Ecto neural progenitor cell (in vitro differentiated cells): ENCODE measurements around the gene SSTR4.

Experiments
- DNase-seq: peaks from one replicate; pipeline ENCODE4 v3.0.0-alpha.2; 2018; ENCODE audit warnings: low spot score

SSTR4 gene

DNA sequence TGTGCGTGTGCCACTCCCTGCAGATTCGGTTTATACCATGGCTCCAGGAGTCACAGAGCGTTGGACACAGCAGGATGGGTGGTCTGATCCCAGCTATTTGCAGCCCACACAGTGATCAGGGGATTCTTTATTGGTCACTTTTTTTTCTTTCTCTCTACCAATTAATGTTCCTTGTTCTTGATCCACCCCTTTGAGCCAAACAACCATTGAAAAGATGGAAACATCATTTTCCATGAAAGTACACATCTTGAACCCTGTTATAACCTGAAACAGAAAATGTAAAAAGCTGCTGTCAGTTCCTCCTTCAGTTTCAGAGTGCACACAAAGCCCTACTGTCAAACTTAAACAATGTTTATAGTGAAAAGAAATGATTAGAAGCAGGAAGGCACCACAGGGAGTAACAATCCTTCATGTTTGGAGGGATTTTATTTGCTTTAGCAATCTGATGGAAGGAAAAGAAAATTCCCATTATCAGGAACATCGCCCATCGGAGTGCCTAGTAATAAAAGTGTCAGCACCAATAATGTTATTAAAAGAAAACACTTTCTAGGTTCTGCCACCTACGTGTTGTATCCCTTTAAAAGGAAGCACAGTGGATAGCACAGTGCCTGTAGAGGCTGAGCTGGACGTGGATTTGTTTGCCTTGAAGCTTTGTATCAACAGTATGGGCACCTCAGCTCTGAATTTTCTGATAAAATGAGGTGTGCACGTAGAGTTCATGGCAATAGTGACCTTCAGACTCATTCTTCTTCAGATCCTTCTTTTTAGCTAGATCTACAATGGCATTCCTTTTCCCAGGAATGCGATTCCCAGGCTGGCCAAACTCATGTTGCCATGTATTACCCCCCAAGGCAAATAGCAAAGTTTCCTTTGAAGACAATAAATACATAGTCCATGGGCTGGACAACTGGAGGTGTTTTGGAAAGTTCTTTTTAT lies 30.4 kb downstream of the SSTR4 start:
- no peak for DNase-seq

DNA sequence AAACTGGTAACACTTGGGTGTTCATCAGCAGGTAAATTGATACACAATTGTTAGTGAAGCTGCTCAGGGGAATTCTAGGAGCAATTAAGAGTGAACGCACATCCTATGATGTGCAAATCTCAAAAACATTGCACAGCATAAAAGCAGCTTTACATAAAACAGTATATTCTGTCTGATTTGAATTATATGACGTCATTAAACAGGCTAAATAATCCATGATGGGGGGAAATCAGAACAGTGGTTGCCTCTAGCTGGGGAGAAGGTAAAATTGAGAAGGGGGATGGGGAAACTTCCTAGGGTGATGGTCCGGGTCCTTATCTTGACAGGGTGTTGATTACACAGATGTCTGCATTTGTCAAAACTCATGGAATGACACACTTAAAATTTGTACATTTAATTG lies 31.7 kb downstream of the SSTR4 start:
- no peak for DNase-seq

DNA sequence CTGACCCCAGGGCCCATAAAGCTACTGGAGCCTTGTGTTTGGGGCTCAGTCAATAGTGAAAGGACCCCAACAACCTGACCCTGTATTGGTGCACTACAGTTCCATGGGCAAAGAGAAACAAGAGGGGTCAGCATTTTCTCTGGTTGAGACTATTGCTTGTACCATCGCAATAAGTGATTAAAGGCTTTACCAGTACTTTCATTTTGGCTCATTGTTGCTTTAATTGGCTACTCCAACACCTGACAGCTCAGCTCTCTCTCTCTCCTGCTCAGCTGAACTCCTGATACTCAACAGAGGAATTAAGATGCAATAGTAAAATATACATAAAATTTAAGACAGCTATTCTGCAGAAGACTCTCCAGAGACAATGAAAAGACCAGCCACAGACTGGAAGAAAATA lies 33.2 kb downstream of the SSTR4 start:
- DNase-seq, result no peak

DNA sequence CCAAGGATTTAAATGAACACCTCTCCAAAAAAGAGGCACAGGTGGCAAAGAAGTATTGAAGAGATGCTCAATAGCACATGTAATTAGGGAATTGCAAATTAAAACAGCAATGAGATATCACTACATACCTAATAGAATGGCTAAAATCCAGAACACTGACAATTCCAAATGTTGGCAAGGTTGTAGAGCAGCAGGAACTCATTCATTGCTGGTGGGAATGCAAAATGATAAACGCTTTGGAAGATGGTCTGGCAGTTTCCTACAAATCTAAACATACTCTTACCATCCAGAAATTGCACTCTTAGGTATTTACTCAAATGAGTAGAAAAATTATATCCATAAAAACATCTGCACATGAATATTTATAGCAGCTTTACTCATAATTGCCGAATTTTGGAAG lies 34.0 kb downstream of the SSTR4 start:
- no peak for DNase-seq

DNA sequence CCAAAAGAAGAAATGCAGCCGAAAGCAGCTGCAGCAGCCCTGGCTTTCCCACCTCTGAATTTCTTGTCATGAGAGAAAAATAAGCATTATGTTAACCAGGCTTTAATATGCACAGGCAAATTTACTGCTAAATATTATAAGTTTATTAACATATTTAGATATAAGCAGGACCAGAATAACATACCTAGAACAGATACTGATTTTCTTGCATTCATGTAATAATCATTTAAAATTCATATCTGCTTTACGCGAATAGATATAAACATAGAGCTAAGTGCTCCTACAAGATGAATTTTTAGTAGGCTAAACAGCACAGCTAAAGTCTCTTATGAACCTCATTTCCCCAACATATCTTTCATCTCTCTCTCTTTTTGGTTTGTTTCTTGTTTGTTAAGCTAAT lies 36.3 kb downstream of the SSTR4 start:
- no peak for DNase-seq

DNA sequence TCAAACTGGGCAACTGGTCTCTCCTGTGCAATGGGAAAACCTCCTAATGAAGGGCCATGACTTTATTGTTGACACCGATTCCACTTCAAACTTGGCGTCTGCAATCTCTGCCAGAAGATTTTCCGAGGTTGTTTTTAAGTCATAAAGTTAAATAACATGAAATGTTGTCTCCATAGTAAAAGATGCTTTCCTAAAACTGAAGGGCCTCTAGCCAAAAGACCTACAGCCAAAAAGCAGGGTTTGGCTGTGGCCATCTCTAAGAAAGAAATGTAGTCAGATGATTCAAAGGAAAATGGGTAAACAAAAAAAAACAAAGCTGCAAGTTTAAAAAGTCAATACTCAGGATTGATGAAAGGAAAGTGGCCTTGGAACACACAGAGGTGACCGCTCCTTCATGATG lies 36.9 kb downstream of the SSTR4 start:
- no peak for DNase-seq

DNA sequence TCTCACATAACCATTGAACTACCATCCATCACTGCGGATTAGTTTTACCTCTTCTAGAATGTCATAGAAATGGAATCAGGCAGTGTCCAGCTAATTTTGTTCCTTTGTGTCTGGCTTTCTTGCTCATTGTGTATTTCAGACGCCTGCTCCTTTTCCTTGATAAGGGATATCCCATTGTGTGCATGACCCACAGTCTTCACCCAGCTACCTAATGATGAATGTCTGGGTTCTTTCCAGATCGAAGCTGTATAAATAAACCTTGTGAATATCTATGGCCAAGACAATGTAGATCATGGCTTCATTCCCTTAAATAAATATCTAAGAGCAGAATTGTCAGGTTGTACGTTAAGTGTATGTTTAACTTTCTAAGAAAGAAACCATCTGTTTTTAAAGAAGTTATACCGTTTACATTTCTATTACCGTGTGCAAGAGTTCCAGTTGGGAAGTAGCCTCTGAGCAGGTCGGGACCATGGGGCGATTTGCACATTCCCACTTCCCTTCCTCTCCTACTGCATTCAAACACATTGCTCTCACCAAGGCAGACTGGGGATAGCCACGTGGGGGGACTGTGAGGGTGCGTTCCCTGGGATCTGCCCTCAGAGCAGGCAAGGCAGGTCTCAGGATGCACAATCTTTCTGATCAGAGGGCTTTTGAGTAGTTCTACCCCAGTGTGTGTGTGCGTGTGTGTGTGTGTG lies 37.9 kb downstream of the SSTR4 start:
- DNase-seq, result no peak

DNA sequence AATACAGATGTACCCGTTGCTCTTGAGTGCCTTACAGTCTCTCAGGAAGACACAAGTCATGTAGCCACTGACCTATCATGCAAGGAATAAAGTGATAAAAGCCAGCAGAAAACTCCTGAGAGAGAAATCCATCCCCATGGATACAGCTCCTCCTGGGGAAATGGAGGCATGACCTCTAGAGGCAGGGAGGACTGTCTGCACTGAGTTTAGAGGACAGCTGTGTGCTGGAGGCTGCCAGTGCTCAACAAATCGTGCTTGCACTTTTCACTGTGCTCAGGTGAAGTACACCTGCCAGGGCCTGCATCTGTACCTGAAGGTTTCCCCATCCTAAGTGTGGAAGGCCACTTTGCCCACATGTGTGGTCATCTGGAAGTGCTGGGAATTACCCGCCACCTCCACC lies 38.9 kb downstream of the SSTR4 start:
- DNase-seq, result no peak

DNA sequence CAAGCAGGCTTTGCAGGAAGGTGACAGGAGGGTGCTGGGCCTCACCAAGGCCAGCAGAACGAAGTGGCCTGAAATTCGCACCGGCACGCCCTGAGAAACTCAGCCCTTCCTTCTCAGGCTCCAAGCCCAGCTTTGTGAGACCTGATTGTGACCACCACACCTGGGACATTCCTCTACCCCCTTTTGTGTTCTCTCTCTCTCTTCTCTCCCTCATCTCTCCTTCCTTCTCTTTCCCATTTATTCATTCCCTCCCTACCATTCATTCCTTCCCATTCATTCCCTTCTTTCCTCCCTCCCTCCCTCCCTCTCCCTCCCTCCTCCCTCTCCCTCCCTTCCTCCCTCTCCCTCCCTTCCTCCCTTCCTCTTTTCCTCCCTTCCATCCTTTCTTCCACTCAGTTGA lies 42.2 kb downstream of the SSTR4 start:
- DNase-seq, result no peak

DNA sequence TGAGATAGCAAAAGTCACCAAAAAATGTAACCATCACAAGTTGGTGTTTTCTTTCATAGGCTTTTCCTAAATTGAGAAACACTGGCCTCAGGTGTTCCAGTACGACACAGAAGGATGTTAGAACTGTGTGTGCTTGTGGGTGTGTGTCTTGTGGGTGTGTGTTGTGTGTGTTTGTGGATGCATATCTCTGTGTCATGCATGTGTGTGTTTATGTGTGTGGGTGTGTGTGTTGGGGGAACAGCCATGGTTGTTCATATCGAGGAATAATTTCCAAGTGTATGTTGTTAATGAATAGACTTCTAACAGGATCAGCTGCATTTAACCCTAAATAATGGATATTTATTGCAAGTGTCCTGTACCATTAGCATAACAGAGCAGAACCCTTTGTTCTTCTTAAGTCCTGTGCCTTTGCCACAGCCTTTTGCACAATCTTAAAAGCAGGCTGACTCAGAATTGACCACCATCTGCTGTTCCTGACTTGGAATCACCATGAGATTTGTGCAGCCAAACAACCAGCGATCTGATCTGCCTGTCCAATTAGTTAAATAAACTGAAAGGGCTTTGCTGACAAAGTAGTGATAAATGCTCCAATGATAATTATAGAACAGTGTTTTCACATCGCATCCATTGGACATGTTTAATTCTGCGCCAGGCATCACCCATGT lies 43.4 kb downstream of the SSTR4 start:
- no peak for DNase-seq

DNA sequence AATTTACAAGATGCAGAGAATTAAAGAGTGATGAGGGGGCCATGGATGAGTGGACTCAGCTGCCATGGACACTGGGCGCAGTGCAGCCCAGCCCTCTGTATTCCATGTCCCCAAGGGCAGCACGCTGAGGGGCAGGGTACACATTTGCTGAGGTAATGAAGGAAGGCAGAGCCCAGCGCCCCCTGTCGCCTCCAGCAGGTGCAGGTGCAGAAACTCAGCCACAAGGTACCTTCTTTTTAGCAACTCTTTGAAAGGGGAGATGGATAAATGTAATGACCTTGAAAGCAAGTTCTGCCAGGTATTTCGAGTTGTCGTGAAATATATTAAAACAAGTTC lies 43.9 kb downstream of the SSTR4 start:
- no peak for DNase-seq

DNA sequence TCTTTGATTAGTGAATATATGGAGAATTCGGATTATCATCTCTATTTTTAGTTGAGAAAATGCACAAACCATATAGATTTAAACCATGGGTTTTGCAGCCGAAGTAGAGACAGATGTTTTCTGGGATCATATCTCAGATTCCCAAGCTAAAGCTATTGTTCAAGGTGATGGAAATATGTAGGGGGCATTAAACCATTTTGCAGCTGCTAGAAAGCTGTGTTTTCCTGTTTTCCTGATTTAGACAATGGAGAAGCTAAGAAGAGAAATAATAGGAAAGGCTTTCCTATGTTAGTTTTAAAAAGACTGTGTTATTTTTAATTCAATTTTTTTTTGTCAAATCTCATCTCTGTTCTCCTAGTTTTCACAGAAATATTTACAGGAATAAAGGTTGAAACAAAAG lies 44.8 kb downstream of the SSTR4 start:
- no peak for DNase-seq

DNA sequence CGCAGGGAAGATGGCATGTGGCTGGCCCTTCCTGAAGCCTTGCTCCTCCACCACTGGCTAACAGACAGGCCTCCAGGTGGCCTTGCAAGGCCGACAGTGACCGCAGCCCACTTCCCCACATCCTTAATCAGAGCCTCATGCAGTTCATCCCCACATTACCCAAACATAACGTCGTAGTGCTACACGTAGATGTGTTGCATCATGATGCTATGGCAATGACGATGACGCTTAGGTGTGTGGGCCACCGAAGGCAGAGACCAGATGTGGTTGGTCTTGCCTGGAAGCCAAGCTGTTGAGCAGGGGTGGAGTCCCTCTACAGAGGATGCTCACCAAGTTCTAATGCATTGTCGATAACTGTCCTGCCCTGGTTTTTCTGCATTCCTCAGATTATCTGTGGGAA lies 45.4 kb downstream of the SSTR4 start:
- no peak for DNase-seq

DNA sequence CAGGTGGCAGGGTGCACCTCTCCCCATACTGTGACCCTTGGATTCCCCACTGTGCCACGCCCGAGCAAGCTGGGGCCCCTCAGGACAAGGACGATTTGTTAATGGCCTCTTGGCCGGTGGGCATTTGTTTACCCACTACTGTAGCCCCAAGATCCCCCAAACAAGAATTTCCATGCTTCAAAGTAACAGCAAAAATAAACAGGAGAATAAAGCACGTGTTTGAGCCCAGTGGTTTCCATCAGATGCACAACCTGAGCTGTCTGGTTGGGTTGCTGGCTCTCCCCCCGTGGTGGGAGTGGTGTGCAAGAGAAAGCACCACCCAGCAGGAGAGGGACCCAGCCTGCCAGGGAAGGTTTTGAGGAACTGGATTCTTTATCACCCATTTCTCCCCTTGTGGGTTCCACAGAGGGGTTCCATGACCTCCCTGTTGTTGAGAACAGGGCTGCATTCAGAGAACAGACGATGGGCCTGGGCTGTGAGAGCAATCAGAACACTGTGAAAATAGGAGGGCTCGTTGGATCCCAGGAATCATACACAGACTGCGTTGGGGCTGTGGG lies 46.2 kb downstream of the SSTR4 start:
- DNase-seq, result no peak

DNA sequence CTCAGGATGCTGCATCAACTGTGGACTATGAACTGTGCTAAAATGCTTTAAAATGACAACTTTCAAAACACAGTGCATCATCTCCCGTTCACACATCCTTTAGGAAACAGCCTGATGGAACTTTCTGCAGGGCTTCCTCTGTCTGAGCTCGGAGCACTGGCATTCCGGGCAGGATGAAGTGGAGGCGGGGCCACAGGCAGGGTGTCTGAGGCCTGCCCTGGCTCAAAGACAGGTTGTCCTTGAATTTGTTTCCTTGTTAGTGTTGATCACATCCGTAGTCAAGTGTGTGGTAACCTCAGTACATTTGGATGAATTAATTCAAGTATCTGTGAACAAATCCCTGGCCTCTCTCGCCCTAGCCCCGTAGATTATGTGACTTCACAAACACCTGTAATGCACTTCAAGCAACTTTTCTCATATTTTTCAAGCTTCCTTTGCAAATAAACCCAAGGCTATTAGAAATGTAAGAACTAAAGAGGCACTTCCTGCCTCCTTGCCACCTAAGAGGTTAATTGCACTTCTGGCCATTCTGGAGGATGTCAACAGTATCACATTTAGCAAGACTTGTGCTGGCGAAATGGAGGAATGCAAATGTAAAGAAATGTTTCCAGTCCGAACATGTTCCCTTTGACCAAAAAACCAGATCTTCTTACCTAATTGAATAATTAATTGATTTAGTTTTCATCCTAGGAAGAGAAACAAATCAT lies 47.9 kb downstream of the SSTR4 start:
- DNase-seq, result no peak

DNA sequence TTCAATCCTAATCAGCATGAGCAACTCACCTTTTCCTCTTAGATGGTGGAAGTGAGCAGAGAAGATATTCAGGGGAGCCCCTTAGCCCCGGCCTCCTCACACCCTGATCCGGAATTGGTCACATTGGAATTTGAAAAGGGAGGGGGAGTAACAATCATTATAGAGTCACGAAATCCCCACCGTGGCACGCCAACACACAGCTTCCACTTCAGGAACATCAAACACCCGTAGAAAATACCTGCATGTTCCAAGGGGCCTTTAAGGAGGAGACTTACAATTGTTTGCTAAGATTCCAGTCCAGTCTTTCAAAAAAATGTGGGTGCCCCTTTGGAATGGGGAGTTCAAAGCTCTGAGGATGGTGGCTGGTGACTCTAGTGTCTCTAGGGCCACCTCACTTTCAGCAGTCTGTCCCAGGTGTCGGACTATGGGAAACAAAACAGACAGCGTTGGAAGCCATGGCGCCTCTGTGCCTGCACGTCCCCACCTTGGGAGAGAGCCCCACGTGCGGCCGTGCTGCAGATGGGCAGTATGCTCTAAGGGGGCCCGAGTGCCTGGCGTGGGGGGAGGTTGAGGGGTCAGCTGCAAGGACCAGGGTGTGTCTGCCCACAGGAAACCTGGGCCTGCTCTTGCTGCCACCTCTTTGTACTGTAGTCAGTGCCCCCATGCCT lies 48.6 kb downstream of the SSTR4 start:
- DNase-seq, result no peak

DNA sequence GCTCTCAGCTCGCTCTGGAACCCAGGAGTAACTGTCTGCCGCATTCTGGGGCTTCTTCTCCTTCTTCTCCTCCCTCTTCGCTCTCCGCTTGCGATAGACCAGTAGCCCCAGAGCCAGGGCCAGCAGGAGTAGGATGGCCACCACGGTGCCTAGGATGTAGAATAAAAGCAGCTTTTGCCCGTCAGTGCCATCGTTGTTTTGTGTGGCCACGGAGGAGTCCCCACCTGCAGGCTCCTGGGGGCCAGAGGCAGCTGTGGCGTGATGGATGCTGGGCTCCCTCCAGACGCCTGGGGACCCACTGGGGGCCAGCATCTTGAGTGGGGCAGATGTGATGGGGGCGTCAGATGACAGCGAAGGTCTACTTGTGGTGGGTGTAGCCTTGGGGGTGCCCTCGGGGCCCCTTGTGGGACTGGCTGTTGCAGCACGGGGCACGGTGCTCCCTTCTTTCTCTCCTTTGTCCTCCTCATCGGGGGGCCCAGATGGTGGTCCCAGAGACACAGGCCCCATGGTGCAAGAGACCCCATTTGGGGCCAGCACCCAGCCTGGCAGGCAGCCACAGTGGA lies 49.3 kb downstream of the SSTR4 start:
- DNase-seq, result no peak

DNA sequence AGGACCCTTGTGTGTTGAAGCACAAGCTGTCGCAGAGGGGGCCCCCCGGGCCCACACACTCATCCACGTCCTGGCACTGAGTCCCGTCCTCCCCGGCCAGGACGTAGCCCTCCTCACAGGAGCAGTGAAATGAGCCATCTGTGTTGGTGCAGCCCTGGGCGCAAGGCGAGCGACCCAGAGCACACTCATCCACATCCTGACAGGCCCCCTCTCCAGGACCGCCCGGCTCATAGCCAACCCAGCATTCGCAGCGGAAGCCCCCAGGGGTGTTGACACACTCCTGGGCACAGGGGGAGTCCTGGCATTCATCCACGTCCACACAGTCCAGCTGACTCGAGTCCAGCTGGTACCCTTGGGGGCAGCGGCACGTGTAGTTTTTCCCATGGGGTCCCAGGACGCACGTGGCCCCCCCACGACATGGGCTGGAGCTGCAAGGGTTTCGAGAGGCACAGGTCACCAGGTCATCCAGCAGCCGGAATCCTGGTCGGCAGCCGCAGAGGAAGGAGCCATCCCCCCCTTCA lies 49.8 kb downstream of the SSTR4 start:
- DNase-seq, result no peak

DNA sequence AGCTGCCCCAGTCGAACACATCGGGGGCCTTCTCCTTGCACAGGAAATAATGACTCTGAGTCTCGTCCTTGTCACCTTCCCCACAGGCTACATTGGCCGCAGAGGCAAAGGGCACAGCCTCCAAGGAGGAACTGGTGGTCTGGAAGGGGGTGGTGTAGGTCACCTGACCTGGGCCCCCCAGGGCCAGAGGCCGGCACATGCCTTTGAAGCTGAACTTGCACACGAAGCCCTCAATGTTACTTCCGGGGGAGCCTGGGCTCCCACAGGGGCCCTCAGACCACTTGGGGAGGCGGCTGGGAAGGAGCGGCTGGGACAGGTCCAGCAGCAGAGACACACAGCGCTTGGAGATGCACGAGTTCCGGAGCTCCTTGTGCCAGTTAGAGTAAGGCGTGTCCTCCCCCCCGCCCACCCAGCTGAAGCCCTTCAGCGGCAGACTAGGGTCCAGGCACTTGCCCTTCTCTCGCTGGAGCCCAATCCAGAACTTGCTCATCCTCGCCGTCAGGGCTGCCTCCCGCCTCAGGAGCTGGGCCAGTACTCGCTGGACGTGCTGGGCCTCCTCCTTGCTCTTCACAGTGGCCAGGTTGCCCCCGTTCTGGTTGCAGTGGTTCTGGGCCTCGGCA lies 50.4 kb downstream of the SSTR4 start:
- no peak for DNase-seq

DNA sequence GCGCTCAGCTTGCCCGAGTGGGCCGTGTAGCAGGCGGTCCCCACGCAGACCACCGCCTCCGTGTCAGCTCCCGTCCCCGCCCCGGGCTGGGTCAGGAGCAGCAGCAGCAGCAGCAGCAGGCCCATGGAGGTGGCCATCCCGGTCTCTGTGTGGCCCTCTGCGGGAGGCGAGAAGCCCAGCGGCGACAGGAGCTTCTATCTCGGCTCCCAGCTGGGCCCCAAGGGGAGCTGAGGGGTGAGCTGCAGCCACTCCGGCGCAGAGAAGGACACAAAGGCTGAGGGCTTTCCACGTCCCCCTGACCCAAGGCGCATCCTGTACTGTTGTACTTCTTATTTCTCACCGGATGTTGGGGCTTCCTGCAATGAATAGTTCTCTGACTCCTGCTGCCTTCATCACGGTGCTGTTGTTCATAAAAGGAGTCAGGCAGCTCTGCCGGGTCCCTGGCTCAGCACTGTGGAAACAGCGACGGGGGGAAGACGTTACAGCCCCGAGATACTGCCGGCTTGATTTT lies 51.0 kb downstream of the SSTR4 start, which contains the start of gene CD93:
Gene CD93 (minus strand): TSS at position 269 of the 511 bp plus-strand sequence. CDS start 132 bp downstream, at position 137.
- no peak for DNase-seq
